ENCODE data around the gene PDCD11.
"Not testable (repeated sequence)": the region's sequence is repeated elsewhere in the genome, so short reads cannot be mapped to it uniquely, and the experiment has no call there.

PDCD11 gene

GRCh38 chr10:103396067-103396788, at the start of gene PDCD11, which contains the start of gene ATP5MK:
PDCD11 (plus strand) TSS chr10:103396626; CDS start chr10:103398427, 1,801 bp downstream.
ATP5MK (minus strand) TSS chr10:103396475; CDS start chr10:103392457, 4,018 bp downstream.
- in situ Hi-C loops (cut with HindIII; ENCODE audit: low sequenced_read_pairs): no loop called here

- in situ Hi-C loops (cut with HindIII; ENCODE audit: low sequenced_read_pairs): no loop called here
Measured at GRCh38 chr10:103350175-103350516, 46.3 kb upstream of the PDCD11 start.

GRCh38 chr10:103350517-103351260, 45.7 kb upstream of the PDCD11 start, which contains the start of gene PCGF6:
PCGF6 (minus strand) TSS chr10:103351140; CDS start chr10:103351066, 74 bp downstream.
- in situ Hi-C loops (cut with HindIII; ENCODE audit: low sequenced_read_pairs): no loop called here

GRCh38 chr10:103353281-103353680, 43.1 kb upstream of the PDCD11 start:
- in situ Hi-C loops (cut with HindIII; ENCODE audit: low sequenced_read_pairs): no loop called here

GRCh38 chr10:103354567-103354966, 41.9 kb upstream of the PDCD11 start:
- in situ Hi-C loops (cut with HindIII; ENCODE audit: low sequenced_read_pairs): not testable (repeated sequence)

- in situ Hi-C loops (cut with HindIII; ENCODE audit: low sequenced_read_pairs): no loop called here
Measured at GRCh38 chr10:103355906-103356599, 40.4 kb upstream of the PDCD11 start.

GRCh38 chr10:103359493-103359892, 36.9 kb upstream of the PDCD11 start:
- in situ Hi-C loops (cut with HindIII; ENCODE audit: low sequenced_read_pairs): not testable (repeated sequence)

GRCh38 chr10:103360791-103361190, 35.6 kb upstream of the PDCD11 start:
- in situ Hi-C loops (cut with HindIII; ENCODE audit: low sequenced_read_pairs): not testable (repeated sequence)

GRCh38 chr10:103367379-103367781, 29.0 kb upstream of the PDCD11 start:
- in situ Hi-C loops (cut with HindIII; ENCODE audit: low sequenced_read_pairs): no loop called here

- in situ Hi-C loops (cut with HindIII; ENCODE audit: low sequenced_read_pairs): no loop called here
Measured at GRCh38 chr10:103367782-103368518, 28.5 kb upstream of the PDCD11 start, which contains the start of gene TAF5. TAF5 (plus strand) TSS chr10:103367976; CDS start chr10:103367990, 14 bp downstream.

GRCh38 chr10:103373544-103373943, 22.9 kb upstream of the PDCD11 start:
- in situ Hi-C loops (cut with HindIII; ENCODE audit: low sequenced_read_pairs): no loop called here

- in situ Hi-C loops (cut with HindIII; ENCODE audit: low sequenced_read_pairs): no loop called here
Measured at GRCh38 chr10:103374263-103374662, 22.2 kb upstream of the PDCD11 start.

- in situ Hi-C loops (cut with HindIII; ENCODE audit: low sequenced_read_pairs): no loop called here
Measured at GRCh38 chr10:103382769-103383168, 13.7 kb upstream of the PDCD11 start.

- in situ Hi-C loops (cut with HindIII; ENCODE audit: low sequenced_read_pairs): no loop called here
Measured at GRCh38 chr10:103394180-103394579, 2.2 kb upstream of the PDCD11 start.

GRCh38 chr10:103395754-103396066, 716 bp upstream of the PDCD11 start:
- in situ Hi-C loops (cut with HindIII; ENCODE audit: low sequenced_read_pairs): no loop called here

GRCh38 chr10:103396789-103397087, 312 bp downstream of the PDCD11 start:
- in situ Hi-C loops (cut with HindIII; ENCODE audit: low sequenced_read_pairs): no loop called here

- in situ Hi-C loops (cut with HindIII; ENCODE audit: low sequenced_read_pairs): no loop called here
Measured at GRCh38 chr10:103397191-103397825, 882 bp downstream of the PDCD11 start.

- in situ Hi-C loops (cut with HindIII; ENCODE audit: low sequenced_read_pairs): no loop called here
Measured at GRCh38 chr10:103413564-103413963, 17.1 kb downstream of the PDCD11 start.

- in situ Hi-C loops (cut with HindIII; ENCODE audit: low sequenced_read_pairs): no loop called here
Measured at GRCh38 chr10:103415581-103415980, 19.2 kb downstream of the PDCD11 start.

GRCh38 chr10:103416436-103417147, 20.2 kb downstream of the PDCD11 start:
- in situ Hi-C loops (cut with HindIII; ENCODE audit: low sequenced_read_pairs): no loop called here

All from DLD1 (cell line).